C4-2B (cell line): ENCODE data around the gene GANAB.
"Not testable (repeated sequence)": the region's sequence is repeated elsewhere in the genome, so short reads cannot be mapped to it uniquely, and the experiment has no call there.

ENCODE experiments used
- H3K27ac ChIP-seq: fragments of 450-650 bp; 2 replicates; pipeline ENCODE4 v1.5.1; 2017
- ZFX ChIP-seq: fragments of 450-650 bp; IDR thresholded peaks from 2 replicates; pipeline ENCODE4 v1.6.1; 2017
- TF ChIP-seq, protein P1 (sequence below): fragments of 450-650 bp; conservative IDR thresholded peaks from 2 replicates; pipeline ENCODE4 v1.5.1; 2017; ENCODE audit warnings: mild to moderate bottlenecking

Gene GANAB

DNA sequence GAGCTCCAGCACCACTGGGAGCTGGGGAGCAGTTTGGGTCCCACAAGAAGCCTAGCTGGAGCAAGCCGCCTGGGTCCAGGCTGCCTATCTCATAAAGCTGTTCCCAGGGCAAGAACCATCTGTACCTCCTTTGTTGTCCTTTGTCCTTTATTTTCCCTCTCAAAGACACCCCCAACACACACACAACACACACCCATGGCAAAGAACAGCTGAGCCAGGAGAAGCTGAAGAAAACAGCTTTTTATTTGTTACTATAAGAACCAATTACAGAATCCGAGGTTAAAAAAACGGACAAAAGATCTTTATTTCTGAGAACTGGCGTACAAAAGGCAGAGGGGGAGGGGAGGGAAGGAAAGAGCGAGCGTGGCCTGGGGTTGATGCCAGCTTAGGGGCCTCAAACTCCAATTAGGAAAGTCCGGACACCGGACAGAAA is 53.4 kb downstream of the GANAB start:
- TF ChIP-seq, protein P1, sequence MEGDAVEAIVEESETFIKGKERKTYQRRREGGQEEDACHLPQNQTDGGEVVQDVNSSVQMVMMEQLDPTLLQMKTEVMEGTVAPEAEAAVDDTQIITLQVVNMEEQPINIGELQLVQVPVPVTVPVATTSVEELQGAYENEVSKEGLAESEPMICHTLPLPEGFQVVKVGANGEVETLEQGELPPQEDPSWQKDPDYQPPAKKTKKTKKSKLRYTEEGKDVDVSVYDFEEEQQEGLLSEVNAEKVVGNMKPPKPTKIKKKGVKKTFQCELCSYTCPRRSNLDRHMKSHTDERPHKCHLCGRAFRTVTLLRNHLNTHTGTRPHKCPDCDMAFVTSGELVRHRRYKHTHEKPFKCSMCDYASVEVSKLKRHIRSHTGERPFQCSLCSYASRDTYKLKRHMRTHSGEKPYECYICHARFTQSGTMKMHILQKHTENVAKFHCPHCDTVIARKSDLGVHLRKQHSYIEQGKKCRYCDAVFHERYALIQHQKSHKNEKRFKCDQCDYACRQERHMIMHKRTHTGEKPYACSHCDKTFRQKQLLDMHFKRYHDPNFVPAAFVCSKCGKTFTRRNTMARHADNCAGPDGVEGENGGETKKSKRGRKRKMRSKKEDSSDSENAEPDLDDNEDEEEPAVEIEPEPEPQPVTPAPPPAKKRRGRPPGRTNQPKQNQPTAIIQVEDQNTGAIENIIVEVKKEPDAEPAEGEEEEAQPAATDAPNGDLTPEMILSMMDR = no peak
- no peak for TF ChIP-seq ZFX
- H3K27ac ChIP-seq = peak overlapping the region; percentile 78

DNA sequence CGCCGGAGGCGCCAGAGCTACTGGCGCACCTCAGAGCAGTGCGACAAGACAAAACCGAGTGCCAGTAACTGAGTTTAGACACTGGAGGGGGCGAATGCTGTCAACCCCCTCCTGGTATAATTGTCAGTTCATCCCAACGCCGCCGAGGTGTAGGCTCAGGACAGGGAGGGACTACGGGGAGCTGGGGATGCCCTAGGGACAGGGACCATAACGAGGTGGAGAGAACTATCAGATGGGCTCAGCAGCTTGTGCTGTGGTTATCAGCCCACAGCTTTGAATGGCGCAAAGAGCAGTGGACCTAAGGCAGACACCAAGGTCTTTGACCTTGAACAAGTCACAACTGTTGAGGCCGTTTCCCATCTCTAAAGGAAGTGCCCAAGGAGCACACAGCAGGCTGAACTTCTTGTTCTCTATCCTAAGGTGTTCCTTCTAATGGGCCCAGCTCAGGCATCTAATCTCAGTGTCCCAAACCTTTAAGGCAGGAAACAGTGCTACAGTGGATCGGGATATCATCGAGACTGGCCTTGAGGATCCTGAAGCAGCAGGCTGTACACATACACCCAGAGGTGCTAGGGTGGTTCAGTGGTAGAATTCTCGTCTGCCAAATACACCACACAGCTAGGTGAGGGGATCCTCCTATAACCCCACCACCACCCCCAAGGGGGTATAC is 54.1 kb downstream of the GANAB start:
- no peak for TF ChIP-seq ZFX
- TF ChIP-seq, protein P1 = no peak
- peak overlapping the region; percentile 78 for H3K27ac ChIP-seq

DNA sequence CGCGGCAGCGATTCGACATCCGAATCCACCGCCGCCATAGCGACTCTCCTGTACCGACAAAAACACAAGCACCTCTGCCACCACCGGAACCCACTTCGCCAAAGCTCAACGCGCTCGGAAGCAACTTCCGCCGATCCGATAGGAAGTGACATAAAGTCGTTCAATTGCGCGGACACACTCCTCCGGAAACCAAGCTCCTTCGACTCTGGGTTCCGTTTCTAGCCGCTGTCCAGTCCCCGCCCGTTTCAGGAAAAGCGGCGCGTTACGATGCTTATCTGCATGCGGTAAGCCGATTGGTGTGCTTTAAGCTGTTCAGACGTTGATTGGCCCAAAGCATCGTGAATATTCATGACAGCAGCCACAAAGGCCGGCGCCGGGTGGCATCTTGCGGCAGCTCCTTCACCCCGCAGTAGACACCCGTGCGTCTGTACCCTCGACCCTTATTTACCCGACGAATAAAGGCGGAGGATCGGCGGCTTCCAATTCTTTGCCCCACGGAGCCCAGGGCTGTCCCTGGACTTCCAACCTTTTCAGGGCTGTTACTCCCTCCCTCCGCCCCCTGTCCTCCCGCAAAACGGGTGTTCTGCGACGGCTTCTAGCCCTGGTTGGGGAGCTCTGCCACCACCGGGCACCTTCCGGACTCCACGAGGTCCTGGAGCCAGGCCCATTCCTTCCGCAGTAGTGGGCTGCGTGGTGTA is 54.8 kb downstream of the GANAB start, which contains the start of gene TUT1:
Gene TUT1, minus strand, starts transcription at position 76 of the 698 bp plus-strand sequence. Its CDS starts 38 bp downstream, at position 38.
- TF ChIP-seq, protein P1 = no peak
- no peak for TF ChIP-seq ZFX
- H3K27ac ChIP-seq = peak within 1 kb of the TSS; percentile 78

DNA sequence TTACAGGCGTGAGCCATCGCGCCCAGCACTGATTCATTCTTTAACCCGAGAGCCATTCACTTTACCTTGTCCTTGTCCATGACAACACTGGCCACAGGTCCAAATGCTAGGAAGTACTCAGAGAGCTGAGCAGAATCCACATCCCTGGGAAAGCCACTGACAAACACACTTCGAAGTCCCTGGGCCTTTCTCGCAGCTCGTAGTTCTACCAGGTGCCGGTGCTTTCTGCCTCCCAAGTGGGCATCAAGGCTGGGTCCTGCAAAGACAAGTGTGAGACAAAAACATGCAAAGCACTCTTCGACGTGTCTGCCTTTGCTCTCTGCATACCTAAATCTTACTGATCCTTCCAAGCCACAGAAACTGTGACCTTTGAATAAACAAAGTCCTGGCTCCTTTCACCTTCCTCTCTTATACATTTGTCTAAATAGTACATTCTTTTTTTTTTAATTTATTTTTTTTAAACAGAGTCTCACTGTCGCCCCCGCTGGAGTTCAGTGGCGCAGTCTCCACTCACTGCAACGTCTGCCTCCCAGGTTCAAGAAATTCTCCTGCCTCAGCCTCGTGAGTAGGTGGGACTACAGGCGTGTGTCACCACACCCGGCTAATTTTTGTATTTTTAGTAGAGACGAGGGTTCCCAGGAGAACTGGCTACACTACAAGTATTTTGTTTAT is 57.3 kb downstream of the GANAB start:
- TF ChIP-seq, protein P1 = no peak; the same call in 1 of the 2 replicates
- H3K27ac ChIP-seq = peak overlapping the region; percentile 54

- H3K27ac ChIP-seq = not testable (repeated sequence)
These were observed 61.1 kb downstream of the GANAB start for GRCh38 chr11:62585356-62585755.

DNA sequence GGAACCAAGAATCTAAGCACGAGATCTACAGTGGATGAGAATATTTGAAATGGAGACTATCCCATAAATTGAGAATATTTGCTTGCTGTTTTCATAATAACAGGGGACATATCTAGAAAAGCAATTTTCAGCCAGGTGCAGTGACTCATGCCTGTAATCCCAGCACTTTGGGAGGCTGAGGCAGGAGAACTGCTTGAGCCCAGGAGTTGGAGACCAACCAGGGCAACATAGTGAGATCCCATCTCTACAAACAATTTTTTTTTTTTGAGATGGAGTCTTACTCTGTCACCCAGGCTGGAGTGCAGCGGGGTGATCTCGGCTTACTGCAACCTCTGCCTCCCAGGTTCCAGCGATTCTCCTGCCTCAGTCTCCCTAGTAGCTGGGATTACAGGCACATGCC is 64.7 kb downstream of the GANAB start:
- not testable (repeated sequence) for H3K27ac ChIP-seq

- TF ChIP-seq ZFX = no peak
- TF ChIP-seq, protein P1 = no peak
These were observed 65.3 kb downstream of the GANAB start for GRCh38 chr11:62580959-62581715.

DNA sequence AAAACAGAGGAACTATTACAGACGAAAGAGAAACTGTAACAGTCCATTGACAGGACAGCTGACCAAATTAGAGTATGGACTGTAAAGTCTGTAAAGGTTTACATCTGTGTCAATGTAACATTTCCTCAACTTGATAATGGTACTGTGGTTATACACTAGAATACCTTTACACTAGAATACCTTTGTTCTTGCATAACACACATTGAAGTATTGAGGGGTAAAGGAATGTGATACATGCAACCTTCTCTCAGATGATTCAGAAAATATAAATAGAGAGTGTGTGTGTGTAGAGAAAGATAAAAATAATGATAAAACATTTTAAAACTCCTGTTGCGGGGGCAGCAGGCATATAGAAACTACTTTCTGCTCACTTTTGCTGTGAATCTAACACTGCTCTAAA is 67.2 kb downstream of the GANAB start:
- TF ChIP-seq, protein P1 = no peak
- TF ChIP-seq ZFX = no peak
- no peak overlapping the region for H3K27ac ChIP-seq

More at GRCh38 chr11:62580959-62581715, 65.3 kb downstream of the GANAB start:
- H3K27ac ChIP-seq = no peak overlapping the region
